Endothelial cell of umbilical vein (primary cell): Measurements from ENCODE around the gene SETD6. TPM values are rescaled to one million over a fixed set of nuclear protein-coding genes. Genes with fewer than 3 reads are reported as not detected.

ENCODE experiments used
- BruUV-seq: library from RNA; stranded (reverse); fragments of 400-500 nt; replicated peaks from 2 replicates; lab custom pipeline; 2021; lab: Mats Ljungman, UMichigan
- CTCF ChIA-PET: fragments of 300-600, 350-600 bp; sonication (Branson Sonifier 250); formaldehyde crosslinking; loops from one replicate; lab custom pipeline; 2021; ENCODE audit warnings: antibody characterized with exemption, inconsistent platforms; lab: Charles Lee
- POLR2A ChIA-PET: fragments of 300-600, 350-600 bp; sonication (Branson Sonifier 250); formaldehyde crosslinking; loops from one replicate; lab custom pipeline; 2021; ENCODE audit warnings: antibody characterized with exemption, inconsistent platforms; lab: Charles Lee
- DNase-seq: peaks from one replicate; pipeline ENCODE4 v3.0.0-alpha.2; 2011; ENCODE audit warnings: low read depth, low spot score
- FAIRE-seq: peaks from 2 replicates; lab custom pipeline; 2011; peaks lifted over from hg19 to GRCh38; lab: Jason Lieb, UNC
- H2AFZ ChIP-seq: 2 replicates; pipeline ENCODE4 v1.6.0; 2012; ENCODE audit warnings: low read depth, low read length, control low read depth, inconsistent platforms
- H3K27ac ChIP-seq: 2 replicates; pipeline ENCODE4 v1.5.1; 2011; ENCODE audit warnings: low read depth, mild to moderate bottlenecking, control low read depth, low read length, moderate library complexity; ENCODE audit not compliant: insufficient read depth
- H3K27me3 ChIP-seq, 2 experiments: 2 replicates each; pipeline versions ENCODE4 v1.6.0 to v1.6.1; 2011; ENCODE audit warnings: low read length in 2 of 2, mixed read lengths in 1 of 2; ENCODE audit not compliant: control insufficient read depth in 2 of 2, insufficient read depth in 2 of 2
- H3K36me3 ChIP-seq, 2 experiments: 2 replicates in 1 of 2; 3 replicates in 1 of 2; pipeline ENCODE4 v1.5.1; 2011; ENCODE audit warnings: low read length in 2 of 2, mild to moderate bottlenecking in 1 of 2, moderate library complexity in 1 of 2; ENCODE audit not compliant: control insufficient read depth in 2 of 2, insufficient read depth in 2 of 2; ENCODE audit errors: extremely low read depth in 1 of 2
- H3K4me1 ChIP-seq: 3 replicates; pipeline ENCODE4 v1.5.1; 2011; ENCODE audit warnings: mild to moderate bottlenecking, low read length; ENCODE audit not compliant: control insufficient read depth, insufficient read depth; ENCODE audit errors: extremely low read depth
- H3K4me2 ChIP-seq: 2 replicates; pipeline ENCODE4 v1.6.1; 2011; ENCODE audit warnings: low read length, control low read depth, mixed read lengths; ENCODE audit not compliant: insufficient read depth
- H3K4me3 ChIP-seq, 3 experiments: fragments of 200-600 bp in 1 of 3; sonication (generic), shearing (Covaris generic) in 1 of 3; replicated peaks in 1 of 3; 2 replicates each; pipeline ENCODE4 v1.5.1; 2011 to 2016; ENCODE audit warnings: control low read depth in 3 of 3, low read length in 3 of 3, mild to moderate bottlenecking in 2 of 3, inconsistent platforms in 1 of 3, low read depth in 1 of 3, moderate library complexity in 1 of 3; ENCODE audit not compliant: insufficient read depth in 1 of 3
- H3K79me2 ChIP-seq: 2 replicates; pipeline ENCODE4 v1.6.0; 2012; ENCODE audit warnings: low read length, inconsistent platforms; ENCODE audit not compliant: control insufficient read depth, insufficient read depth
- H3K9ac ChIP-seq: replicated peaks from 2 replicates; pipeline ENCODE3; 2011; ENCODE audit warnings: low read length, control low read depth; ENCODE audit not compliant: insufficient read depth; ENCODE audit errors: extremely low read depth
- H3K9me1 ChIP-seq: replicated peaks from 3 replicates; pipeline ENCODE4 v1.6.0; 2011; ENCODE audit warnings: mild to moderate bottlenecking, low read length; ENCODE audit not compliant: control insufficient read depth, insufficient read depth; ENCODE audit errors: extremely low read depth
- H3K9me3 ChIP-seq: replicated peaks from 2 replicates; pipeline ENCODE4 v1.5.1; 2012; ENCODE audit warnings: low read length, inconsistent platforms; ENCODE audit not compliant: control insufficient read depth, insufficient read depth
- H4K20me1 ChIP-seq: replicated peaks from 2 replicates; pipeline ENCODE3; 2011; ENCODE audit warnings: mild to moderate bottlenecking, low read length; ENCODE audit not compliant: control insufficient read depth, insufficient read depth; ENCODE audit errors: extremely low read depth
- CTCF ChIP-seq, 2 donors: IDR thresholded peaks; 1 replicate in 1 of 2; 2 replicates in 1 of 2; pipeline ENCODE4 v1.5.1; 2011; ENCODE audit warnings: low read length in 2 of 2, mild to moderate bottlenecking in 2 of 2, moderate library complexity in 2 of 2, control low read depth in 1 of 2, inconsistent platforms in 1 of 2, low read depth in 1 of 2; ENCODE audit not compliant: insufficient read depth in 1 of 2; ENCODE audit errors: extremely low read depth in 1 of 2
- EZH2 ChIP-seq: IDR thresholded peaks from 2 replicates; pipeline ENCODE4 v1.6.1; 2012; ENCODE audit warnings: borderline replicate concordance, low read depth, mild to moderate bottlenecking, moderate library complexity, low read length, inconsistent platforms; ENCODE audit not compliant: severe bottlenecking
- FOS ChIP-seq: IDR thresholded peaks from 2 replicates; pipeline ENCODE4 v1.6.1; 2011; ENCODE audit warnings: mild to moderate bottlenecking, low read length, moderate library complexity, borderline replicate concordance; ENCODE audit not compliant: insufficient read depth
- GATA2 ChIP-seq: IDR thresholded peaks from 2 replicates; pipeline ENCODE4 v1.7.0; 2011; ENCODE audit warnings: low read depth, mild to moderate bottlenecking, moderate library complexity, mixed read lengths, low read length; ENCODE audit not compliant: insufficient read length, insufficient read depth
- JUN ChIP-seq: IDR thresholded peaks from 2 replicates; pipeline ENCODE4 v1.6.1; 2011; ENCODE audit warnings: borderline replicate concordance, low read depth; ENCODE audit not compliant: insufficient read length, insufficient read depth
- MAX ChIP-seq: IDR thresholded peaks from 2 replicates; pipeline ENCODE4 v1.6.1; 2011; ENCODE audit not compliant: insufficient read depth, insufficient read length
- MYC ChIP-seq: IDR thresholded peaks from one replicate; pipeline ENCODE4 v1.6.1; 2011; ENCODE audit warnings: mild to moderate bottlenecking, low read depth, low read length
- POLR2A ChIP-seq: IDR thresholded peaks from 2 replicates; pipeline ENCODE4 v1.6.1; 2012; ENCODE audit warnings: low read depth, mild to moderate bottlenecking, control low read depth, low read length
- POLR2AphosphoS5 ChIP-seq: IDR thresholded peaks from 2 replicates; pipeline ENCODE4 v1.6.1; 2012; ENCODE audit warnings: low read depth, mild to moderate bottlenecking, control low read depth, low read length, moderate library complexity; ENCODE audit not compliant: insufficient read depth
- dilution Hi-C: fragments of 300-500 bp; cut with MboI; formaldehyde crosslinking; loops from one replicate; pipeline ENCODE4 v1.15.0; 2019; ENCODE audit warnings: low sequenced_read_pairs; ENCODE audit not compliant: extremely low pct_ligation_motif_present
- intact Hi-C: fragments of 100-400 bp; cut with micrococcal nuclease; formaldehyde crosslinking; loops from one replicate; pipeline ENCODE4 v1.10.0; 2022
- polyA plus RNA-seq, 4 experiments: library from polyadenylated mRNA; depleted of rRNA in 3 of 4; stranded (reverse) in 3 of 4; unstranded in 1 of 4; fragments of >200 nt; gene quantifications; 2 replicates each; pipeline versions ENCODE4 v1.2.1 to v1.2.3, GENCODE V29; 2011 to 2012; ENCODE audit warnings: missing spikeins in 1 of 4
- total RNA-seq: library from RNA; stranded (reverse); gene quantifications from 2 replicates; pipeline ENCODE4 v1.2.3, GENCODE V29; 2021

The SETD6 gene
- total and polyA plus RNA-seq, 2 donors (not counting 3 experiments of a cell fraction or from before 2014, with no cell fraction given): 10.2 to 16.4 TPM

GRCh38 chr16:58533751-58534470 lies 18.6 kb downstream of the SETD6 start:
- no peaks in the 10 kb centered on the region for H3K9me3 ChIP-seq
- FAIRE-seq (no peak), DNase-seq (no peak)
- H3K4me3 ChIP-seq: no peak overlapping the region
- H3K27me3 ChIP-seq: no peaks in the 10 kb centered on the region
- H3K4me1 ChIP-seq: no peaks in the 10 kb centered on the region
- no peaks in the 10 kb centered on the region for H3K79me2 ChIP-seq
- no peak overlapping the region for H3K9ac ChIP-seq
- dilution Hi-C loops: no loop called here
- no peak overlapping the region for H3K27ac ChIP-seq
- intact Hi-C loops: no loop called here
- TF ChIP-seq GATA2: no peak
- TF ChIP-seq JUN: no peak
- TF ChIP-seq POLR2AphosphoS5: no peak
- no peak for TF ChIP-seq FOS
- TF ChIP-seq MYC: no peak
- no peak for TF ChIP-seq EZH2
- TF ChIP-seq MAX: no peak
- TF ChIP-seq POLR2A: no peak
- TF ChIP-seq CTCF (IDR thresholded peaks at IDR 0.05; ENCODE audit: extremely low read depth in 1 of 2, insufficient read depth in 1 of 2, low read depth in 1 of 2, low read length in 2 of 2): no peak
- no TSS peak for BruUV-seq
- ChIA-PET CTCF (interaction anchor here (1.1 kb wide), 1 partner anchor 22 kb away, joined by 3 read pairs; no protein-coding TSS in a partner anchor), POLR2A (no interaction called here)
- no peaks in the 10 kb centered on the region for H4K20me1 ChIP-seq
- no peak overlapping the region for H3K4me2 ChIP-seq
- peaks cover 37 to 52% of the 10 kb centered on the region in 2 experiments for H3K36me3 ChIP-seq
- H2AFZ ChIP-seq: no peak overlapping the region
- H3K9me1 ChIP-seq: no peaks in the 10 kb centered on the region
